ENCODE data around the gene CDC14B.
"Not testable (repeated sequence)": the region's sequence is repeated elsewhere in the genome, so short reads cannot be mapped to it uniquely, and the experiment has no call there.

CDC14B gene

GRCh38 chr9:96621618-96622017, 2.0 kb upstream of the CDC14B start:
- no peak for FAIRE-seq

DNA sequence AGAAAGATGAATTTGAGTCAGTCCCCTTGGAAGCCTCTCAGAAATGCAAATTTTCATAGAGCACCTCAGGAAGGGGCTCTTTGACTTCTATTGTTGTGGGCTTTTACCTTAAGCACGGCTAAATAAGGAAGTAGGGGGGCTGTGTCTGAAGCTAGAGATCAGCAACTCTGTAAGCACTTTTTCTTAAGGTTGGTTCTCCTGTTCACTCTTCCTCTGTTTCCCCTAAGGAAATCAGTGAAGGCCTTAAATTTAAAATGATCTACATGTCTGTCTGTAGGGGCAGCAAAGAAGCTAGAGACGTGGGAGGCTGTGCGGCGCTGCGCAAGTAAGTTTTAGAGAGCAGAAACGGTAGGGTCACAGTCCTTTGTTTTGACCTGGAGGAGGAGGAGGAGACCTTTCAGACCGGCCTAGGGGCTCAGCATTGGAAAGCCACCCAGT, 1.2 kb upstream of the CDC14B start:
- FAIRE-seq = no peak

DNA sequence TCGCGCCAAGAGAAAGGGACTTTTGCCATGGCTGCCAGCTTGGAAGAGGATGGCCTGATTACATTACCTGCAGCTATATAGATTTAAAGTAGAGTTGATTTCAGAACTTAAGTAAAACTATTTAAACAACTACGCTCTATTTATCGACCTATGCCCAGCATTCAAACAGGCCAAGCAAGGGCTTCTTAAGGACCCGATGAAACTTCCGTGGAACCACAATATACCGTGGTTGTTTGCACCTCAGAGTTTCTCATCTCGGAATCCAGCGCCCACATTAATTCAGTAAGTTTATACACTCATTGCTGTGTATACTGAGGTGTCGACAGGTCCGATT, 505 bp upstream of the CDC14B start:
- FAIRE-seq = no peak

DNA sequence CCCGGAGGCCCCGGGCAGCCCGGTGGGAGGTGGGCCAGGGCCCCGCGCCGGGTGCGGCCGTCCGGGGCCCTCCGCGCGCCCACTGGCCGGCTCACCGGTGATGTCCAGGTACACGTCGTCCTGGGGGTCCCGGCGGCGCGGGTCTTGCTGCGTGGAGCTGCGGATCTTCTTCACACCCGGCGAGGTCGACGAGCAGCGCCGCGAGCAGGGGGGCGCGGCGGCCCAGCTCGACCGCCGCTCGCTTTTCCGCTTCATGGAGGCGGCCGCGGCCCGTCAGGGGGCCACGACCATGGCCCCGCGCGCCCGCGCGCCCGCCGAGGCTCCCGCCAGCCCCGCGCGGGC, 548 bp downstream of the CDC14B start:
- no peak for FAIRE-seq

DNA sequence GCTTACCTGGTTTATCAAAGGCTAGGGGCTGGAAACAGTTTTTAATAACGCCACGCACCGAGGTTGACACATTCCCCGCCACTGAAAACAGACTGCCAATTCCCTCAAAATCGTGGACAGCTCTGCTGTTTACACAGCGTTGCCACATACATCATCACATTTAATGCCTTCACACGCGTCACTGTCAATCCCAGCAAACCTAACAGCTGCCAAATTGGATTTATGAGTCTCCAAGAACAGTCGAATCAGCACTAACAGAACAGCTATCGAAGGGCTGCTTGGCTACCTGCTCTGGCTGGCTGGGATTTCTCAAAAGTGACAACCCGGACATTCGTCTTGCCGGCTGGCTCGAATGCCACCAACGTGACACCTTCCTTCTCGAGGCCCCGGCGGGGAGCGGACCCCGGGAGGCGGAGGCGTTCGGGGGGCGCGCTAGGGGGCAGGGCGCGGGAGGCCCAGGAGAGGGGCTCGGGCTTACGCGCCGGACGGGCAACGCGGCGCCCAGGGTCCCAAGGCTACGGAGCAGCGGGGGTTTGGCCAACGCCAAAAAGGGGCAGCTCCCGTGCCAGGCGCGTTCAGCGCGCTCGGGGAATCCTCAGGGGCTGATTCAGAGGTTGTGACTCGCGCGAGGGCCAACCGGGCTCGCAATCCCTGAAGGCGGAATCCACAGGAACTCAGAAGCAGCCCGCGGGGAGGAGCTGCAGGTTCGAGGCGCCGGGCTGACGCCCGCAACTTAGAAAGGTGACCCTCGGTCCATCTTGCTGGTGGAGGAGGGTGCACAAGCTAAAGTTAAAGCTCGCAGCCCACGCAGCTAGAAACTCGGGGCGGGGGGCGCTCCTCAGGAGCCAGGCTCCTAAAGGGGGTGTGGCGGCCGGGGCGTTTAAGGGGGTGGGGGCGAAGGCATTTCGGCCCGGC, 1.2 kb downstream of the CDC14B start:
- FAIRE-seq = no peak

- FAIRE-seq = no peak
These were observed 2.0 kb downstream of the CDC14B start for GRCh38 chr9:96617439-96618185.

- no peak for FAIRE-seq
These were observed 2.7 kb downstream of the CDC14B start for GRCh38 chr9:96616817-96617438.

- no peak for FAIRE-seq
These were observed 4.2 kb downstream of the CDC14B start for GRCh38 chr9:96615411-96615810.

- FAIRE-seq = not testable (repeated sequence)
These were observed 5.0 kb downstream of the CDC14B start for GRCh38 chr9:96614664-96615063.

DNA sequence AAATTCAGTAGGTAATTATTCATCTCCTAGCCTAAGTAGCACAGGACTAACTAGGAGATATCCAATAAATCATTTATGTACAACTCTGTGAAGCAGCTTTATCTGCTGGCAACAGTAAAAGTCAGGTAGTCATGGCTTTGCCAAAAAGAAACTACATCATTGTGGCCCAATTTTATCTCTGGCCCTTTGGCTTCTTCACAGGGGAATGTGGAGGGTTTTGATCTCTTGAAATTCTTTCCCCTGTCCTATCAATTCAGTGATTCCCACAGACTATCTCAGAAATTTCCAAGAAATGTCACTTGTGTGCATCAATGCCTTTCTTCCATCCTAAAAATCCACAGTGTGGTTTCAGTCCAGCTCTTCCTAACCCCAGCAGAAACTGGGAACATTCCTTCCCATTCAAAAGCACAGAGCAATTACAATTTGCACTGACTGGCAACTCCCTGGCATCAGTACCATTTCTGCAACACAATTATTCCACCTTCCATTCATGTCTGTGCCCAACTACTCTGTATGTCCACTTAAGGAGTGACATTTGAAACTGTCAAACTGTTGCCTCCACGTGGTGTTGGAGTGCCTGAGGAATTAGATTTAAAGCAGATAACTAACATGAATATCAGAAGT, 6.6 kb downstream of the CDC14B start:
- FAIRE-seq = no peak

- peak; percentile 43 for FAIRE-seq
These were observed 7.3 kb downstream of the CDC14B start for GRCh38 chr9:96612105-96612965.

DNA sequence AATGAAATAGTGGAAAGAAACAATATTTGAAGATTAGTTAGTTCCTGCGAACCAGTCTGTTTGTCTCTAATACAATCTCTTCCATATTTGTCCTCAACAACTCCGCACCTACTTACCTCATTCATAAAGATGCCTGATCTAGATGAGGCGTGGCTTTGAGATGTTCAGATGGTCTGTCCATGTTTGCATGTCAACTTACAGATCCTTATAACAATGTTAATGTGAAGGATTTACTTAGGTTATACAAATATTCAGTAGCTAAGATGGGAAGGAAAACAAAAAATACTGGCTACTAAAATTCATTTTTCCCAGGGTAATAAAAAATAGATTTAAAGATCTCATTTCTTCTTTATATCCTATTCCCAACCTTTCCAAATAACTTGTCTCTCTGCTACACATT, 8.3 kb downstream of the CDC14B start:
- no peak for FAIRE-seq

DNA sequence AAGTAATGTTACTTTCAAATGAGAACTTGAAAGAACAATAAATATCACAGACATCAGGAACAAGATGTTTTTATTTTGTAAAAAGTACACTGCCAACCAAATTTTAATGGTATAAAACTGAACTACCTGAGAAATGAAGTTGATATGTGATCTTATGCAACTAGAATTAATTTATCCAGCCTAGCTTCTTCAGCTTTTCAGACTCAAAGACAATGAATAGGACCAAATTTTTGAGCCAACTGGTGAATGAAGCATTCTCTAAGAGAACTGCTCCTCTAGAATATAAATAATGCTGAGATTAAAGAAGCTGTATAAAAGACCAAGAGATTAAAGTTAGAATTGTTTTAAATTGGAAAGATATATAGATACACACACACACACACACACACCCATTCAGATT, 9.9 kb downstream of the CDC14B start:
- FAIRE-seq = no peak

DNA sequence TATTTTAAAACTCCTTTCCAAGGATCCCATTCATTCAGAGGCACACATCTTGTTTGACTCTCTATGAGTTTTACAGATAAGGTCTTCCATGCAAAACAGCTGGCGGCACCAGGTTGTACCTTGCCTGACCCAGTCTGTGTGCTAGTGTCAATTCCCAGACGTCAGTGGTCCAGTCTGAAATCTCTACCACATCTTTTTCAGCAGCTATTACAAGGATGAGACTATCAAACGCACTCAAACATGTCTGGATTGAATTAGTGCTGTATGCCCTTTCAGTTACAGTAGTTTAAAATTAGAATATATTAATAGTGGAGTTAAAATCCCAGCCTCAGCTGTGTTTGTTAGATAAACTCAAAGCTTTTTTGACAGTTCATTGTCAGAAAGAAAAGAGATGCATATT, 11.7 kb downstream of the CDC14B start:
- FAIRE-seq = no peak

DNA sequence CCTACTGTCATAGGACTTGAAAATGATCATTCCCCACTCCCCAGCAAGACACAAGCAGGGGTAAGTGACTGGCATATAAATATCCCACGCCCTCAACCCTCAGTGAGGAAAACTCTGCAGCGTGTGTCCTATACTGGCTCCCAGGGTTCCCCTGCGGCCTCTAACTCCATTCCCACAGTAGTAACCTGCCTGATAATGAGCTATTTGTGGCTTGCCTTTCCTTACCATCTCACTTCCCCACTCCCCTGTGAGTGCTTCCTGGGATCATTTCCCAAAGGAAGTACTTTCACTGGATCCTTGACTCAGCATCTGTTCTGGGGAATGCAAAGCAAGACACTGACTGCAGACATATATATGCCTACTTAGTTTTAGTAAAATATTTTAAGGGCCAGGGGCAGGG, 14.3 kb downstream of the CDC14B start:
- FAIRE-seq = no peak

DNA sequence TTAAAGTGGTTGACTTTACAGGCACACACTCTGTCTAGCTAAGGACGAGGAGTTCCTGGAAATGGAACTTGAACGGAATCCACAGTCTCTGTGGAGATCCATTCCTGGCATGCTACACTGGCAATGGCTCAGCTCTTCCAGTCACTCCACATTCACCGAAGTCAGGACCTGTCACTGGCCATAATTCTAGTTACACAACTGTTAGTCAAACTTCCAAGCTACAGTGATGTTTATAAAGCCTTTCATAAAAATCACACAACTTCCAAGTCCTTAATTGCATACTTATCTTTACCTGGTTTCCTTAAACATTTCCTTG, 15.7 kb downstream of the CDC14B start:
- FAIRE-seq = no peak

GRCh38 chr9:96603305-96604003, 16.2 kb downstream of the CDC14B start:
- FAIRE-seq = no peak

DNA sequence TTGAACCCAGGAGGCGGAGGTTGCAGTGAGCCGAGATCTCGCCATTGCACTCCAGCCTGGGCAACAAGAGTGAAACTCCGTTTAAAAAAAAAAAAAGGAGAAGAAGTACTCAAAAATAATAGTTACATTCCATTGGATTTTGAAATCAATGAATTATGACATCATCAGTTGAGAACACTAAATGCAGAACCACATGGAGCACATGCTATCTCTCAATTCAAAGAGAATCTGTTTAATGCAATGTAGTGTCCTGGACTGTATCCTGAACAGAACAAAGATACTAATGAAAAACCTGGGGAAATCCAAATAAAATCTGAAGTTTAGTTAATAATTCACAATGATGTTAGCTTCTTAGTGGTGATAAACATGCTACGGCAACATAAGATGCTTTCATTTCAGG, 20.3 kb downstream of the CDC14B start:
- no peak for FAIRE-seq

DNA sequence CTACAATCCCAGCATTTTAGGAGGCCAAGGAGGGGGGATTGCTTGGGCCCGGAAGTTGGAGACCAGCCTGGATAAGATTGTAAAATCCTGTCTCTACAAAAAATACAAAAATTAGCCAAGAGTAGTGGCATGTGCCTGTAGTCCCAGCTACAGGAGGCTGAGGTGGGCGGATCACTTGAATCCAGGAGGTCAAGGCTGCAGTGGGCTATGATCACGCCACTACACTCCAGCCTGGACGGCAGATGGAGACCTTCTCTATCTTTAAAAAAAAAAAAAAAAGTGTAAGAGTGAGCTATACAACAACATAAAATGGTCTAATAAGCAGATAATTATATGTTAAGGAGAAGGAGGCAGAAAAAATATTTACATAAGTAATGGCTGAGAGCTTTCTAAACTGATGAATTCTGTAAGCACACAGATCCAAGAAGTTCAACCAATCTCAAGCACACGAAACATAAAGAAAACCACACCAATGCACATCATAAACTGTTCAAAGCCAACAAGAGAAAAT, 23.0 kb downstream of the CDC14B start:
- FAIRE-seq = no peak

DNA sequence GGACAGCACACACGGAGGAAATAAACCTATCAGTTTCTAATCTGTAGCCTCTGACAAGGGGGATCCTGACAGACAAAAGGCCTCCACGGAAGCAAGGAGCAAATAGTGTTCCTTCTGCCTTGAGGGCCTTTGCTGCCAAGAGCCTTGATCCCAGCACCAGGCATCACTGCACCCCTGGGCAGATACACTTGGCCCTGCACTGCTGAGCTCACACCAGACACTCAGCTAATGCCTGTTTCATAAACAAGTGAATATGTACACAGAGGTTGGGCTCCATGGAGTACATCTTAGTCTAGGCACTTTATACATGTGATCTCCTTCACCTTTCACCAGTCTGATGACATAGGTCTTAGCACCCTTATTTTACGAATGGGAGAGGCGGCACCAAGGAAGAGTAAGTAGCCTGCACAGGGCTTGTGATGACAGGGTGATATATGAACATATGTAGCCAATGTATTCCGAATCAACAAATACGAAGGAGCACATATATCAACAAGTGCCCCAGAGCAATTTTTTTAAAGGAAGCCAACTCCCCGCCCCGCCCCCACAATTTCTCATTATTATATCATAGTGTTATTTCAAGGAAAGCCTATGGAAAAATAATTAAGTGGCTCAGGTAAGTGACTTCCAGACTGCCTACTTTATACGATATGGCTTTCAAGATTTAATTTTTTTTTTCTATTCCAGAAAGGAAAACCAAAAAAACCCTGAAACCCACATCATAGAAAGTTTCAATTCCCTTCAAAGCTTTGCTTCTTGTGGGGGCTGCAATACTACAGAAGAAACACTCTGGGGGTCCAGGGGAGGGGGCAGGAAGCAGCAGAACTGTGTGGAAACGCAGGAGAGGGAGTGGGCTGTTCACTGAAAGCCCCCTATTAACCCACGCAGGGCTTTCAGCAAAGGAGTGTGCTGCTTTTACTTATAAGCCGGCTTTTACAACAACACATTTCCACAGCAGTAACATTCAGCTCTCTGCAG, 32.0 kb downstream of the CDC14B start:
- FAIRE-seq = no peak

GRCh38 chr9:96585426-96585825, 34.2 kb downstream of the CDC14B start:
- FAIRE-seq = no peak
